H4 (cell line): ENCODE data around the gene PIK3C2G. TPM values are rescaled to one million over a fixed set of nuclear protein-coding genes. Genes with fewer than 3 reads are reported as not detected.

ENCODE experiments used
- DNase-seq: peaks from one replicate; pipeline ENCODE4 v3.0.0-alpha.2; 2015; ENCODE audit warnings: low spot score
- total RNA-seq: library from RNA; depleted of rRNA; stranded (reverse); fragments of >200 nt; shearing (Covaris generic); gene quantifications from 2 replicates; pipeline ENCODE4 v1.2.3, GENCODE V29; 2014

Gene PIK3C2G
- total RNA-seq, 1 experiment from 2014 or later: not detected

DNA sequence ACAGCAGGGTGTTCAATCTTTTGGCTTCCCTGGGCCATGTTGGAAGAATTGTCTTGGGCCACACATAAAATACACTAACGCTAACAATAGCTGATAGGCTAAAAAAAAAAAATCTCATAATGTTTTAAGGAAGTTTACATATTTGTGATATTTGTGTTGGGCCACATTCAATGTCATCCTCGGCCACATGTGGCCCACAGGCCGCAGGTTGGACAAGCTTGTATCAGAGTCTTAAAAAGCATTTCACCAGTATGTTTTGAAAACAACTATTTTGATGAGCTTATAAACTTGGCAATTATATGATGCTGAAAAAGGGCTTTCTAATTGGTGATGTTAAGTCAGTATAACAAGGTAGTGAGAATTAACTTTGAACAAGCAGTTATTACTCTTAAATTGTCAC is 78.9 kb downstream of the PIK3C2G start:
- DNase-seq: no peak

- no peak for DNase-seq
Measured at GRCh38 chr12:18340786-18341185, 79.5 kb downstream of the PIK3C2G start.

GRCh38 chr12:18343708-18344107 is 82.4 kb downstream of the PIK3C2G start:
- DNase-seq: no peak

GRCh38 chr12:18345021-18345735 is 83.9 kb downstream of the PIK3C2G start:
- no peak for DNase-seq

GRCh38 chr12:18352312-18352711 is 91.0 kb downstream of the PIK3C2G start:
- DNase-seq: no peak

DNA sequence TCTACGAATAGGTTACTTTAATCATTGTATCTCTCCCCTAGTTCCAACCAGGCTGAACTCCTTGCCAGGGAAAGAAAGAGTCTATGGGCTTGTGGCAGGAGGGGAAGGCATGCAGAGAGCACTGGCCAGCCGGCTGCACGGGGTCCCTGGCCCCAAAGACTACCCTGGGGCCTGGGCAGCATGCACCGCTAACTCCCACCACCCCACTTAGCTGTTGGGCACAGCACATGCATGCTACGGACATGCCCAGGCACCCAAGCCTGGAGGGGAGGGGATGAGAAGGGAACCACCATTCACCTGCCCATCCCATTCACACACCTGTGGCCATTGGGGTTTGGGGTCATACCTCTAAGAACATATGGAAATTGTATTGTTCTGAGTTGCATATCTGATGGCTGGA is 94.1 kb downstream of the PIK3C2G start:
- DNase-seq: no peak

GRCh38 chr12:18358077-18358476 is 96.8 kb downstream of the PIK3C2G start:
- DNase-seq: no peak

GRCh38 chr12:18358930-18359329 is 97.6 kb downstream of the PIK3C2G start:
- DNase-seq: no peak

GRCh38 chr12:18361433-18361832 is 100.1 kb downstream of the PIK3C2G start:
- no peak for DNase-seq

DNA sequence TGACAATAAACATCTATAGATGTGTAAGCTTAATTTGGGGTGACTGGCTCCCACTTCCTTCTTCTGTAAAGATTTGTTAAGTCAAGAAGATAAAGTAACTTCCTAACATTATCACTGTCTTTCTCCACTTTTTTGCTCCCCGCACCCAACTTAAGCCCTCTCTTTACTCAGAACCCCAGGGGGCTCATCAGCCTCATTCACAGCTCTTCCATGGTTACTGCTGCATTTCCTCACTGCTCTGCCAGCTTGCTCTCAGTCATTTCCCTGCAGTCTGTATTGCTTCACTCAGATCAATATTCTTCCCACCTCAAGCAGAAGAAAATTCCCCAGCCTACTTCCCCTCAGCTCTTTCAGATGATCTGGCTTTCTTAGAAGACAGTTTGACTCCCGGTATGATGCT is 102.0 kb downstream of the PIK3C2G start:
- no peak for DNase-seq

- no peak for DNase-seq
Measured at GRCh38 chr12:18368594-18368993, 107.3 kb downstream of the PIK3C2G start.

GRCh38 chr12:18373181-18373580 is 111.9 kb downstream of the PIK3C2G start:
- DNase-seq: no peak

GRCh38 chr12:18375131-18375530 is 113.8 kb downstream of the PIK3C2G start:
- no peak for DNase-seq

GRCh38 chr12:18375583-18375982 is 114.3 kb downstream of the PIK3C2G start:
- no peak for DNase-seq

DNA sequence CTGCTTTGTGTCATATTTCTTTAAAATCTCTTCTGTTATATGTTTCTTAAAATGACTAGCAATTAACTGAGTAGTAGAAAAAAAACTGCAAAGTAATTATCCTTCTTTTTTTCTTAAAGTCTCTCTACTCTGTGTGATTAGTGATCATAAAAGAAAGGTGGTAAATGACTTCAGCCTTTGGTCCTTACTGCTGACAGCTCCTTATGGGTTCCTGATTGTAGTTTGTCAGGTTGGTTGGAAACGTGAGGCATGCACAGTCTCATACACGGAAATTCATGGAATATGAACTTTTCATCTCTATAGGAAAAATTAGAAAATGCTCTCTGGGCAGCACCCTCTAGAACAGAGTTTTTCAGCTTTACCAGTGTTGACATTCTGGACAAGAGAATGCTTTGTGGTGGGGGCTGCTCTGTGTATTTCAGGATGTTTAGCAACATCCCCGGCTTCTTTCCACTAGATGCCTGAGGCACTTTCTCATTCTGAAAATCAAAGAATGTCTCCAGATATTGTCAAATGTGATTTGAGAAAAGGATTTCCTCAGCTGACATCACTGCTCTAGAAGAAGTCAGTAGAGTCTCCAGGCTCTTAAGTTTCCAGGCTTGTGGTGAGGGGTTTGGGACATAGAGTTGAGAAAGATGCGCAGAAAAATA is 121.0 kb downstream of the PIK3C2G start:
- peak; percentile 10 for DNase-seq

DNA sequence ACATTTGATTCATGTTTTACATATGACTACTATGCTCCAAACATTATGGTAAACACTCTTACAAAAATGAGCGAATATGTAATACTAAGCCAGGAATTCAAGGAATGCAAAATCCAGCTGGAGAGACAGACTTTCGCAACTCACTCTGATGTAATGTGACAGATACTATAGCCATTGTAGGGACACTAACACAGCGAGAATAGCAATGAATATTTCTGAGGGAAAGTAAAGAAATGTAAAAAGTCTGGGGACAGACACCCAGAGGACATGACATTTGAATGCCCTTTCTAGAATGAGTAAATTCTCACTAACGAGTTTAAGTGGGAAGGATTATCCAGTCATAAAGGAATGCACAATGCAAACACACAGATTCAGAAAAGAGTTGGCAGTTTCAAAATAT is 121.9 kb downstream of the PIK3C2G start:
- DNase-seq: peak; percentile 57

GRCh38 chr12:18387706-18388105 is 126.4 kb downstream of the PIK3C2G start:
- DNase-seq: no peak

DNA sequence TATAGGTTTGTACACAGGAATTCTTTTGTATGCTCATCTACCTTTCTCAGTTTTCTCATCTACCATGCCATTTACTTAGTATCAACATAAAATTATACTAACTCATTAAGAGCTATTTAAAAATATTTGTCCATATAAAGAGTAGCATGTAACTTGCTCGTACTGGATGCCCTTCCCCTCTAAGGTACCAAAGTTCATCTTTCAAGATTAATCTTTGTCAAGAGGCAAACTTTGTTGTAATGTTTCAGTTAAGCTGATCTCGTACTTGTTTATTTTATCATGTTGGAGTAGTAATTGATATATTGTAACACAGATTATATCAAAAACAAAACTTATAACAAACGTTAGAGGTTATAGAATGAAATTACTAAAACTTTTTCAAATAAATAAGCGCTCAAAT is 128.5 kb downstream of the PIK3C2G start:
- DNase-seq: no peak

GRCh38 chr12:18391151-18391550 is 129.8 kb downstream of the PIK3C2G start:
- DNase-seq: no peak

DNA sequence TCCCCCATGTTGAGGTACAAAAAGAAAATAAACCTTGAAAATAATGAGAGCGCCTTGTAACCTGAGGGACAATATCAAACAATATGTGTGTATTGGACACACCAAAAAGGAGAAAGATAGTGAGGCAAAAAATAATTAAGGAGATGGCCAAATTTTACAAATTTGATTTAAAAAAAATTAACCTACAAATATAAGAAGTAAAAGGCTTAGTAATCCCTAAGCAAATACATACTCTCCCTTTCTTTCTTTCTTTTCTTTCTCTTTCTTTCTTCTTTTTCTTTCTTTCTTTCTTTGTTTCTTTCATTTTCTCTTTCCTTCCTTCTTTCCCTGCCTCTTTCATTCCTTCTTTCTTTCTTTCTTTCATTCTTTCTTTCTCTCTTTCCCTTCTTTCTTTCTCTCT is 133.4 kb downstream of the PIK3C2G start:
- no peak for DNase-seq

DNA sequence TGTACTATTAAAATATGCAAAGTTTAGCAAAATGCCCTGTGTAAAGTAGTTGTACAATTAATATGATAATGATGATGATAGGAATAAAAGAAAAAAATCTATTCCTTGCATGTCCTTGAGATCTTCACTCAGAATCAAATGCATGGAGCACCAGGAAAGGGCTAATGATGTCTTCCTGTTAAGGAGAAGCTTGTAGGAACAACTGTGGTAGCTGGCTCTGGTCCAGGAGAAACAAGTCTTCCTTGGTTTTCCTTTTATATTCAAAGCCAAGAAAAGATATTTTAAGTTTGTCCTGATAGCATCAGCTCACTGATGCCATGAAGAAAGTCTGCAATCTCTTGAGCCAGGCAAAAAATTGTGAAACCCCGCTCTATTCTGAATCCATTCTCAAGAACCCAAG is 138.9 kb downstream of the PIK3C2G start:
- DNase-seq: no peak

- no peak for DNase-seq
Measured at GRCh38 chr12:18402872-18403611, 141.7 kb downstream of the PIK3C2G start.

DNA sequence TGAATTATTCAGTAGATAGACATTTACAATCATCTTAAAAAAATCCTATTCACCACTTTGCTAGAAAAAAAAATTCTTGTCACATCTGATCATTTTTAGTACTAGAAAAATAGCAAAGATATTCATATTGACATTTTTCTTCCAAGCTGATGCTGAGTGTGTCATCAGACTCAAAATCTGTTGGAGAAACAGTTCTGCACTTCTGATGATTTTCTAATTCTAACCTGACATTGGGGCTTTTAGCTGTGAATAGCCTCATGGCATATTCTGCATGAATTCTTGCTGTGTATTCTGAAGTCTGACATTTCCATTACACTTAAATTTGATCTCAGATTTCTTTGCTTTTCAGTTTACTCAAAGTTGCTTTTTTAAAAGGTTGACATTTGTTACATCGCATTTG is 150.1 kb downstream of the PIK3C2G start:
- DNase-seq: no peak
